Activated naive CD8-positive, alpha-beta T cell (primary cell): ENCODE results near the gene SERINC3.
"Not testable (repeated sequence)": the region's sequence is repeated elsewhere in the genome, so short reads cannot be mapped to it uniquely, and the experiment has no call there.

ENCODE experiments used
- H3K27ac Mint-ChIP-seq: one replicate; pipeline ENCODE4 v1.8.0; 2021; ENCODE audit warnings: mixed read lengths
- H3K27me3 Mint-ChIP-seq: one replicate; pipeline ENCODE4 v1.8.0; 2021; ENCODE audit warnings: mixed read lengths
- H3K36me3 Mint-ChIP-seq: one replicate; pipeline ENCODE4 v1.8.0; 2021; ENCODE audit warnings: mixed read lengths
- H3K4me1 Mint-ChIP-seq: one replicate; pipeline ENCODE4 v1.8.0; 2021; ENCODE audit warnings: low read depth, mixed read lengths
- H3K4me3 Mint-ChIP-seq: one replicate; pipeline ENCODE4 v1.8.0; 2021; ENCODE audit warnings: mild to moderate bottlenecking, mixed read lengths
- H3K9me3 Mint-ChIP-seq: one replicate; pipeline ENCODE4 v1.8.0; 2021; ENCODE audit warnings: low read depth, mixed read lengths

Gene SERINC3

GRCh38 chr20:44521484-44522481 is at the start of gene SERINC3:
SERINC3 (minus strand) TSS chr20:44522070; CDS start chr20:44521951, 119 bp downstream.
- peak within 1 kb of the TSS; percentile 91 for H3K4me3 Mint-ChIP-seq
- H3K36me3 Mint-ChIP-seq: no peaks in the 10 kb centered on the region
- H3K27me3 Mint-ChIP-seq: no peaks in the 10 kb centered on the region
- no peaks in the 10 kb centered on the region for H3K9me3 Mint-ChIP-seq
- H3K27ac Mint-ChIP-seq: peak within 1 kb of the TSS; percentile 93
- H3K4me1 Mint-ChIP-seq: peaks cover 56% of the 10 kb centered on the region

- no peaks in the 10 kb centered on the region for H3K36me3 Mint-ChIP-seq
- peaks cover 20% of the 10 kb centered on the region for H3K4me1 Mint-ChIP-seq
- no peaks in the 10 kb centered on the region for H3K9me3 Mint-ChIP-seq
- no peak overlapping the region for H3K4me3 Mint-ChIP-seq
- H3K27me3 Mint-ChIP-seq: no peaks in the 10 kb centered on the region
- H3K27ac Mint-ChIP-seq: peak overlapping the region; percentile 66
Measured at GRCh38 chr20:44571362-44571988, 49.6 kb upstream of the SERINC3 start.

- no peak overlapping the region for H3K4me3 Mint-ChIP-seq
- H3K36me3 Mint-ChIP-seq: no peaks in the 10 kb centered on the region
- no peak overlapping the region for H3K27ac Mint-ChIP-seq
- no peaks in the 10 kb centered on the region for H3K9me3 Mint-ChIP-seq
- peaks cover 16% of the 10 kb centered on the region for H3K4me1 Mint-ChIP-seq
- no peaks in the 10 kb centered on the region for H3K27me3 Mint-ChIP-seq
Measured at GRCh38 chr20:44570367-44570766, 48.5 kb upstream of the SERINC3 start.

- H3K27me3 Mint-ChIP-seq: no peaks in the 10 kb centered on the region
- H3K36me3 Mint-ChIP-seq: no peaks in the 10 kb centered on the region
- H3K9me3 Mint-ChIP-seq: no peaks in the 10 kb centered on the region
- no peak overlapping the region for H3K27ac Mint-ChIP-seq
- no peak overlapping the region for H3K4me3 Mint-ChIP-seq
- peaks cover 13% of the 10 kb centered on the region for H3K4me1 Mint-ChIP-seq
Measured at GRCh38 chr20:44566811-44567210, 44.9 kb upstream of the SERINC3 start.

GRCh38 chr20:44566018-44566417 is 44.1 kb upstream of the SERINC3 start:
- Mint-ChIP-seq H3K9me3 (no peaks in the 10 kb centered on the region), H3K4me3 (no peak overlapping the region), H3K27me3 (no peaks in the 10 kb centered on the region), H3K36me3 (no peaks in the 10 kb centered on the region), H3K4me1 (peaks cover 6% of the 10 kb centered on the region), H3K27ac (no peak overlapping the region)

- no peaks in the 10 kb centered on the region for H3K36me3 Mint-ChIP-seq
- no peaks in the 10 kb centered on the region for H3K27me3 Mint-ChIP-seq
- no peak overlapping the region for H3K27ac Mint-ChIP-seq
- H3K4me3 Mint-ChIP-seq: no peak overlapping the region
- H3K4me1 Mint-ChIP-seq: no peaks in the 10 kb centered on the region
- no peaks in the 10 kb centered on the region for H3K9me3 Mint-ChIP-seq
Measured at GRCh38 chr20:44561876-44562275, 40.0 kb upstream of the SERINC3 start.

- not testable (repeated sequence) for H3K27ac Mint-ChIP-seq, H3K27me3 Mint-ChIP-seq, H3K36me3 Mint-ChIP-seq, H3K4me3 Mint-ChIP-seq, H3K9me3 Mint-ChIP-seq, H3K4me1 Mint-ChIP-seq
Measured at GRCh38 chr20:44560818-44561217, 38.9 kb upstream of the SERINC3 start.

- Mint-ChIP-seq H3K27ac (no peak overlapping the region), H3K9me3 (no peaks in the 10 kb centered on the region), H3K4me1 (no peaks in the 10 kb centered on the region), H3K4me3 (no peak overlapping the region), H3K36me3 (no peaks in the 10 kb centered on the region), H3K27me3 (no peaks in the 10 kb centered on the region)
Measured at GRCh38 chr20:44560229-44560628, 38.4 kb upstream of the SERINC3 start.

GRCh38 chr20:44559302-44559701 is 37.4 kb upstream of the SERINC3 start:
- Mint-ChIP-seq H3K27ac (no peak overlapping the region), H3K36me3 (no peaks in the 10 kb centered on the region), H3K4me3 (no peak overlapping the region), H3K4me1 (no peaks in the 10 kb centered on the region), H3K9me3 (no peaks in the 10 kb centered on the region), H3K27me3 (no peaks in the 10 kb centered on the region)

GRCh38 chr20:44552950-44553908 is 31.4 kb upstream of the SERINC3 start:
- Mint-ChIP-seq H3K27ac (peak overlapping the region; percentile 70), H3K27me3 (no peaks in the 10 kb centered on the region), H3K36me3 (no peaks in the 10 kb centered on the region), H3K4me1 (peaks cover 17% of the 10 kb centered on the region), H3K4me3 (peak overlapping the region; percentile 1), H3K9me3 (no peaks in the 10 kb centered on the region)

- Mint-ChIP-seq H3K27me3 (no peaks in the 10 kb centered on the region), H3K4me1 (peaks cover 17% of the 10 kb centered on the region), H3K4me3 (no peak overlapping the region), H3K9me3 (no peaks in the 10 kb centered on the region), H3K36me3 (peaks cover under 1% of the 10 kb centered on the region), H3K27ac (no peak overlapping the region)
Measured at GRCh38 chr20:44552568-44552949, 30.7 kb upstream of the SERINC3 start.

GRCh38 chr20:44552050-44552449 is 30.2 kb upstream of the SERINC3 start:
- Mint-ChIP-seq H3K9me3 (no peaks in the 10 kb centered on the region), H3K4me1 (peaks cover 17% of the 10 kb centered on the region), H3K27me3 (no peaks in the 10 kb centered on the region), H3K4me3 (no peak overlapping the region), H3K27ac (no peak overlapping the region), H3K36me3 (peaks cover 2% of the 10 kb centered on the region)

GRCh38 chr20:44549123-44549522 is 27.3 kb upstream of the SERINC3 start:
- H3K27ac Mint-ChIP-seq: no peak overlapping the region
- no peaks in the 10 kb centered on the region for H3K27me3 Mint-ChIP-seq
- H3K9me3 Mint-ChIP-seq: no peaks in the 10 kb centered on the region
- H3K4me3 Mint-ChIP-seq: no peak overlapping the region
- H3K4me1 Mint-ChIP-seq: peaks cover 17% of the 10 kb centered on the region
- peaks cover 2% of the 10 kb centered on the region for H3K36me3 Mint-ChIP-seq

- Mint-ChIP-seq H3K4me1 (peaks cover 2% of the 10 kb centered on the region), H3K27me3 (no peaks in the 10 kb centered on the region), H3K4me3 (no peak overlapping the region), H3K36me3 (peaks cover 2% of the 10 kb centered on the region), H3K9me3 (no peaks in the 10 kb centered on the region), H3K27ac (no peak overlapping the region)
Measured at GRCh38 chr20:44547419-44547818, 25.5 kb upstream of the SERINC3 start.
